Measurements from ENCODE around the gene CCDC187.

DNA sequence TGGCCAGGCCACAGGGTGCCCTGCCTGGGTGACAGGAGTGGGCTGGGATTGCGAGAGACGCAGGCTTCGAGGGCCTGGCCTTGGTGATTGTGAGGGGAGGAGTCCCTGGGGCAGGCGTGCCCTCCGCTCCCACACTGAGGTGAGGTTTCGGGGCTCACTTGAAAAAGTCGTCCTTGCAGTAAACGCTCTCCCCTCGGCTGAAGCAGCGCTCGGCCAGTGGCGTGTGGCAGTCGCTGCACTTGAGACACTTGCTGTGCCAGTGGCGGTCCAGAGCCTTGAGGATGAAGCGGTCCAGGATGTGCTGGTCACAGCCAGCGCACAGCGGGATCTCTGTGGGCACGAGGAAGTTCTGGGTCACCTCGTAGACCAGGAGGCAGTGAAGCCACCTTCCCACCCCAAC lies 103.5 kb downstream of the CCDC187 start:
- TF ChIP-seq POLR2AphosphoS5 (IDR thresholded peaks at IDR 0.05) (no peak), POLR2A (IDR thresholded peaks at IDR 0.05) (no peak)

Data from spleen (tissue), 3 donors.